Measurements from ENCODE around the gene PRSS12. TPM values are rescaled to one million over a fixed set of nuclear protein-coding genes. Genes with fewer than 3 reads are reported as not detected.

Gene PRSS12
- total and polyA plus RNA-seq, 2 experiments from 2014 or later: 10.0 to 33.6 TPM

GRCh38 chr4:118338981-118339765 lies 13.6 kb downstream of the PRSS12 start:
- in situ Hi-C loops (cut with MboI): no loop called here
- H3K9me3 ChIP-seq (ENCODE audit: low read depth): no peaks in the 10 kb centered on the region
- no peaks in the 10 kb centered on the region for H3K9me2 ChIP-seq (ENCODE audit: insufficient read depth)
- H3K27me3 ChIP-seq (replicated peaks; ENCODE audit: insufficient read depth): no peaks in the 10 kb centered on the region
- WGBS, 2 experiments (ENCODE audit: low coverage in 1 of 2, low lambda C conversion rate in 2 of 2, missing lambda C conversion rate in 2 of 2): 2 to 12% methylated on average over 1 of the region's 1 CpG
- H2AFZ ChIP-seq: no peak overlapping the region
- H3K4me1 ChIP-seq (ENCODE audit: insufficient read depth): peaks cover 29% of the 10 kb centered on the region
- peak overlapping the region; percentile 58 for H3K4me2 ChIP-seq (ENCODE audit: unreplicated experiment)
- peaks cover 32% of the 10 kb centered on the region for H3F3A ChIP-seq (ENCODE audit: insufficient read depth)
- TF ChIP-seq EZH2 (IDR thresholded peaks at IDR 0.05; ENCODE audit: insufficient read depth, poor library complexity, severe bottlenecking) (no peak), EZH2phosphoT487 (IDR thresholded peaks at IDR 0.05; ENCODE audit: insufficient read depth, low read depth) (no peak)
- DNase-seq: peak; percentile 76
- H3K79me2 ChIP-seq (ENCODE audit: insufficient read depth): 0 out of 2 replicates have a peak, but pooled peaks cover 7% of the 10 kb centered on the region
- H3K9ac ChIP-seq: peak overlapping the region; percentile 40
- H3K4me3 ChIP-seq: peak overlapping the region; percentile 21; the same call in 1 of the 2 replicates
- no peaks in the 10 kb centered on the region for H4K20me1 ChIP-seq (ENCODE audit: insufficient read depth)
- no peaks in the 10 kb centered on the region for H3K36me3 ChIP-seq (ENCODE audit: low read depth)
- peak overlapping the region; percentile 80 for H3K27ac ChIP-seq

GRCh38 chr4:118338518-118338917 lies 14.3 kb downstream of the PRSS12 start:
- WGBS, 2 experiments (ENCODE audit: low coverage in 1 of 2, low lambda C conversion rate in 2 of 2, missing lambda C conversion rate in 2 of 2): 81 to 83% methylated on average over 1 of the region's 1 CpG
- in situ Hi-C loops (cut with MboI): no loop called here
- H3K4me1 ChIP-seq (ENCODE audit: insufficient read depth): peaks cover 29% of the 10 kb centered on the region
- 0 out of 2 replicates have a peak, but pooled peaks cover 7% of the 10 kb centered on the region for H3K79me2 ChIP-seq (ENCODE audit: insufficient read depth)
- no peak overlapping the region for H2AFZ ChIP-seq
- H3K9me3 ChIP-seq (ENCODE audit: low read depth): no peaks in the 10 kb centered on the region
- peak overlapping the region; percentile 40 for H3K9ac ChIP-seq
- H3F3A ChIP-seq (ENCODE audit: insufficient read depth): peaks cover 32% of the 10 kb centered on the region
- H4K20me1 ChIP-seq (ENCODE audit: insufficient read depth): no peaks in the 10 kb centered on the region
- H3K4me2 ChIP-seq (ENCODE audit: unreplicated experiment): peak overlapping the region; percentile 58
- no peaks in the 10 kb centered on the region for H3K36me3 ChIP-seq (ENCODE audit: low read depth)
- no peak for DNase-seq
- H3K27ac ChIP-seq: peak overlapping the region; percentile 80
- TF ChIP-seq EZH2phosphoT487 (IDR thresholded peaks at IDR 0.05; ENCODE audit: insufficient read depth, low read depth) (no peak), EZH2 (IDR thresholded peaks at IDR 0.05; ENCODE audit: insufficient read depth, poor library complexity, severe bottlenecking) (no peak)
- no peaks in the 10 kb centered on the region for H3K9me2 ChIP-seq (ENCODE audit: insufficient read depth)
- H3K4me3 ChIP-seq: peak overlapping the region; percentile 21; the same call in 1 of the 2 replicates
- H3K27me3 ChIP-seq (replicated peaks; ENCODE audit: insufficient read depth): no peaks in the 10 kb centered on the region

GRCh38 chr4:118337954-118338353 lies 14.8 kb downstream of the PRSS12 start:
- Histone ChIP-seq H3K27me3 (replicated peaks; ENCODE audit: insufficient read depth) (no peaks in the 10 kb centered on the region), H3K79me2 (ENCODE audit: insufficient read depth) (0 out of 2 replicates have a peak, but pooled peaks cover 7% of the 10 kb centered on the region), H3K36me3 (ENCODE audit: low read depth) (no peaks in the 10 kb centered on the region), H3F3A (ENCODE audit: insufficient read depth) (peaks cover 32% of the 10 kb centered on the region), H3K27ac (peak overlapping the region; percentile 80), H3K4me1 (ENCODE audit: insufficient read depth) (peaks cover 29% of the 10 kb centered on the region), H3K9me3 (ENCODE audit: low read depth) (no peaks in the 10 kb centered on the region), H2AFZ (no peak overlapping the region), H4K20me1 (ENCODE audit: insufficient read depth) (no peaks in the 10 kb centered on the region), H3K9ac (no peak overlapping the region), H3K9me2 (ENCODE audit: insufficient read depth) (no peaks in the 10 kb centered on the region), H3K4me2 (ENCODE audit: unreplicated experiment) (peak overlapping the region; percentile 58), H3K4me3 (no peak overlapping the region)
- DNase-seq: peak; percentile 56
- WGBS, 2 experiments (ENCODE audit: low coverage in 1 of 2, low lambda C conversion rate in 2 of 2, missing lambda C conversion rate in 2 of 2): 91 to 93% methylated on average over 4 of the region's 4 CpGs
- TF ChIP-seq EZH2phosphoT487 (IDR thresholded peaks at IDR 0.05; ENCODE audit: insufficient read depth, low read depth) (no peak), EZH2 (IDR thresholded peaks at IDR 0.05; ENCODE audit: insufficient read depth, poor library complexity, severe bottlenecking) (no peak)
- in situ Hi-C loops (cut with MboI): no loop called here

GRCh38 chr4:118335774-118336173 lies 17.0 kb downstream of the PRSS12 start:
- H2AFZ ChIP-seq: no peak overlapping the region
- no peak for TF ChIP-seq EZH2phosphoT487 (IDR thresholded peaks at IDR 0.05; ENCODE audit: insufficient read depth, low read depth)
- TF ChIP-seq EZH2 (IDR thresholded peaks at IDR 0.05; ENCODE audit: insufficient read depth, poor library complexity, severe bottlenecking): no peak
- DNase-seq: no peak
- no peak overlapping the region for H3K4me2 ChIP-seq (ENCODE audit: unreplicated experiment)
- no peak overlapping the region for H3K27ac ChIP-seq
- H3K36me3 ChIP-seq (ENCODE audit: low read depth): no peaks in the 10 kb centered on the region
- peaks cover 30% of the 10 kb centered on the region for H3F3A ChIP-seq (ENCODE audit: insufficient read depth)
- no peaks in the 10 kb centered on the region for H3K27me3 ChIP-seq (replicated peaks; ENCODE audit: insufficient read depth)
- peaks cover 29% of the 10 kb centered on the region for H3K4me1 ChIP-seq (ENCODE audit: insufficient read depth)
- no peaks in the 10 kb centered on the region for H4K20me1 ChIP-seq (ENCODE audit: insufficient read depth)
- 0 out of 2 replicates have a peak, but pooled peaks cover under 1% of the 10 kb centered on the region for H3K79me2 ChIP-seq (ENCODE audit: insufficient read depth)
- no peaks in the 10 kb centered on the region for H3K9me2 ChIP-seq (ENCODE audit: insufficient read depth)
- H3K9me3 ChIP-seq (ENCODE audit: low read depth): no peaks in the 10 kb centered on the region
- WGBS, 2 experiments (ENCODE audit: low coverage in 1 of 2, low lambda C conversion rate in 2 of 2, missing lambda C conversion rate in 2 of 2): 77% methylated on average over 4 of the region's 4 CpGs
- H3K4me3 ChIP-seq: no peak overlapping the region
- in situ Hi-C loops (cut with MboI): no loop called here
- no peak overlapping the region for H3K9ac ChIP-seq
